NCI-H526 (cell line): ENCODE results near the gene PUM2.

Experiments used
- DNase-seq, 2 experiments: peaks; one replicate each; lab custom pipeline; 2025; lab: John Stamatoyannopoulos, UW

The PUM2 gene

DNA sequence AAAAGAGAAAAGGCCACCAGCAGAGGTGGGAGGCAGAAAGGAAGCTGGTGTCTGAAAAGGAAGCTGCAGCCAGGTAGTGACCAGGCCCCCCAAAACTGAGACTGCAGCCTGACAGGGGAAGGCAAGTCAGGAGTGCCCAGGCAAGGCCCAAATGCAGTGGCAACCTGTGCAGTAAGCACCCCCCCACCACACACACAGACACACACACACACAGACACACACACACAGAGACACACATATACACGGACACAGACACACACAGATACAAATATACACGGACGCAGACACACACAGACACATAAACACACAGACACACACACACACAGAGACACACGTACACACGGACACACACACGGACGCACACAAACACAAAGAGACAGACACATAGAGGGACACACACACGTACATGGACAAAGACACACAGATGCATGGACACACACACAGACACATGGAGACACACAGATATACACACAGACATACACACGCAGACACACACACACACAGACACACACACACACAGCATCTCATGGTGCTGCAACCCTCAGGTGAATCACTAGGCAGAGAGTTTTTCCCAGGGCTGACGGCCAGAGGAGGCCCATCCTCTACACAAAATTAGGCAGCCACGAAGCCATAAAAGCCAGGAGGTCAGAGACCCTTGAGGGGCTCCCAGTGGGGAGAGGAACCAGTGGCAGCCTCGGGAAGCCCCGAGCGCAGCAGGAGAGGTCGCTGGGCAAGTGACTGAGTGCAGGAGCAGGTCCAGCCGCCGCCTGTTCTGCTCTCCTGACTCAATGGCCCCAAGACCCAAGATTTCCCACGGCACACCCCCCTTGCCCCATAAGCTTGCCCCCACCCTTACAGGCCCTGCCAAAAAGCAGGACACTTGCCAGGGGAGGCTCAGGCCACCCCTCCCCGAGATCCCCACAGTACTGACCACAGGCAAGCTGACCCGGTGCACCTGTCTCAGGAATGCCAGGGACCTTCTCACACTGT is 132.0 kb downstream of the PUM2 start:
- DNase-seq = no peak

DNA sequence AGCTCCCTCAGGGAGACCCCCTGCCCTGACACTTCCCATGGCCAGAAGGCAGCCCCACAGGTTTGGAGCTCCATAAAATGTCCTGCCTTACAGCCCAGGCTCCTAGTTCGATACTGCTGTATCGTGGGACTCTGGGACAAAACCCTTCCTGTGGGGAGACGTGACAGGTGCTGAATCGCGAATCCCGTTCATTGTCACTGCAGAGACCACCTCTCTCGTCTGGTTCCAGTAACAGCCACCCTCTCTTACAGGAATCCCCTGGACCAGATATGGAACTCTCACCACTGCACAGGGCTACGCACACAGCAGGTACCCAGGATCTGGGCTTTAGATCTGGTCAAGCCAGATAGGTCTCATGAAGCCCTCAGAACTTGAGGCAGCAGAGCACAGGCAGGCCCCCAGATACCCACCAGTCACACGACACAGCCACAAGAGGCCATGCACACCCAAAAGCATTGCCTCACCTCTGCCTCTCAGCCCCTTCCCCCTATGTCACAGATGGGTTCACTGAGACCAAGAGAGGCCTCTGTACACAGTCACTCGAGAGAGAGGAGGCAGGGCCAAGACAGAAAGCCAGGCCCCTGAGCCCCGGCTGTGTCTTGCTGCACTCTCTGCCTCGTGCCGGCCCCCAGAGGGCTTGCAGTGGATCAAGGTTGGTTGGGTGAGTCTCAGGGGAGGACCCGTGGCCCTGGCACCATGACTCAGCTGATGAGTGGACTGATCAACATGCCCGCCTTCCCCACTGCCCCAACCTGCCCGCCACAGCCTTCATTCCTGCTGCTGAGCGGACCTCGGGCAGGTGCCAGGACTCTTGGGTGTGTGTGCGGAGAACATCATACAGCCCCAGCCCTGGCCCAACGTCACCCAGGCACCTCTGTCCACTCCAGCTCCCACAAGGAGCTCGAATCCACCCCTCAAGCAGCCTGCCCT is 133.3 kb downstream of the PUM2 start:
- no peak for DNase-seq

GRCh38 chr2:20216130-20217025 is 134.3 kb downstream of the PUM2 start:
- no peak for DNase-seq

DNA sequence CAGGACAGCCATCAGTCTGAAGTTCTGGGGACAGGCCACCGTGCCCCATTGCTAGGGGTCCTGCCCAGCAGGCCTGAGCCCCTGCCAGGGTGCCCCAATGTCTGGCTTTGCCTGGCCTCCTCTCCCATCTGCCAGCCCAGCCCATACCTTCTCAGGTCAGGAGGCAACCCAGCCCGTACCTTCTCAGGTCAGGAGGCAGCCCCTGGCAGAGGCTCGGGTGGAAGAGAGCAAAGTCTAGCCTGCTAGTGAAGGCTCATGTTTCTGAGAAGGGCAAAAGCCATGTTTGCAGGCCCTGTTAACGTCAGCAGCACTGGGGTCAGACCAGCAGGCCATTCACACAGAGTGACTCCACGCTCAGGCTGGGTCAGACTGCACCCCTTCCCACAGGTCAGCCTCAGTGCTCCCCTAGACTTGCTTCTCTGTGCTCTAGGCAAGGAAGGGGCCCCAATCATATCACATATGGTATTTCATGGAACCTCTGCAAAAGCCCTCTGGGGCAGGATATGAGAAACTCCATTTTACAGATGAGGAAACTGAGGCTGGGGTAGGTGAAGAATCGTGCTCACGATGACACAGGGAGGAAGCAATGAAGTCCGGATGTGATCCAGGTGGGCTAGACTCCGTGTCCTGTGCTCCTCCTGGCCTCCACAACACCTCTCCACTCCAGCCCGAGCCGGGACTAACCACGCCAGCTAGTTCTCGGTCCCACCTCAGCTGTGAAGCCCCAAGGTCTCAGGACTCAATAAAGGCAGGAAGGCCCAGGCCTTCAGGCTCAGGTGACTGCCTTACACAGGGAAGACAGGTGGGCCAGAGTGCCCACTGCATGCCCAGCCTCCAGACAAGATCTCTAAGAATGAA is 135.2 kb downstream of the PUM2 start:
- DNase-seq = no peak

DNA sequence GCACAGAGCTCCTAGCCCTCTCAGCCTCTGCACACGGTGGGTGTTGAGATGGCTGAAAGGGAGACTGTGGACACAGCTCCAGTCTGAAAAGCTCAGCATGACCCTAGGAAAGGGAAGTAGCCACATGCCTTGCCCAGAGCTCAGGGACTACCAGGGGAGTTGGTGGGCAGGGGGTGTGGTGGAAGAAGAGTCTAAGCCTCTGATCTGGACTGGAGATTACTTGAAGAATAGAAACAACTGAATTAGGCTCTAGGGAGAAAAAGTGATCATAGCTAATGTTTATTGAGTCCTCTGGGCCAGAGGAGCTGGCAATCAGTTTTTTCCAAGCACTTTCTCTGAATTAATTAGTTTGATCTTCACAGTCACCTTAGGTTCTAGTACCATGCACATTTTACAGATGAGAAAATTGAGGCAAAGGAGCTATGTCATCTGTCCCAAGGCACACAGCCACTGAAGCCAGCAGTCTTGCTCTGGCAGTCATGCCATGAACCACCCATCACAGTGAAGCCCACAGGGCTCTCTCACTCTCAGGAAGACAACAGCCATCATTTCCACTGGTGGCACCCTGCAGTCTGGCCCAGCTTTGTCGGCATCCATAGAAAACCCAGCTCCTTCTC is 136.0 kb downstream of the PUM2 start:
- no peak for DNase-seq

- peak in 1 of 2 experiments; percentile 16 for DNase-seq
Observed at GRCh38 chr2:20213651-20214565, 136.7 kb downstream of the PUM2 start.

DNA sequence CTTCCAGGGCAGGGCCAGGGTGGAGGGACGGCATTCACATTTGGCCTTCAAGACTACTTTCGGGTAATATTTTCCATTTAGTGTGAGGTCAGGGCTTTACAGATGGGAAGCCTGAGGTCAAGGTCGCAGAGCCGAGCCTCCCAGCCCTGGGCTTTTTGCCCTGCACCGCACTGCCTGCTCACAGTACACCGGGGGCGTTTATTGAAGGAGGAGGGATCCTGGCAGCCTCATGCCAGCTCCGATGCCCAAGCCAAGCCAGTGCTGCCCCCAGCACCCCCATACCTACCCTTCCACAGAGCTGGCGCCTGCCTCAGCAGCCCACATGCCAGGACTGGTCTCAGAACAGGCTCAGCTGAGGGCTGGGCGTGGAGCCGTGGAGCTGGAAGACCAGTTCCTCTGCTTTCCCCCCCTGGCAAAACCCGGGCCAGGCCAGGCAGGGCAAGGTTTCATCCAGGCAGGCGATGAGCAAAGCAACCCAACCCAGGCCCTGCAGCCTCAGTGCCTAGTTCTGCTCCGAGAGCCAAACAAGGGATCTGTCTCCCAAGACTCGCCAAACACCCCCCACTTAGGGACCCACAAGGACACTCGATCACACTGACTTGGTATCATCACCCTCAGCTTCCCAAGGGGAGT is 137.7 kb downstream of the PUM2 start:
- DNase-seq = peak; percentile 13 to 63

GRCh38 chr2:20212459-20212870 is 138.2 kb downstream of the PUM2 start:
- DNase-seq = peak; percentile 12 to 80

GRCh38 chr2:20211860-20212458 is 138.7 kb downstream of the PUM2 start:
- DNase-seq = no peak

DNA sequence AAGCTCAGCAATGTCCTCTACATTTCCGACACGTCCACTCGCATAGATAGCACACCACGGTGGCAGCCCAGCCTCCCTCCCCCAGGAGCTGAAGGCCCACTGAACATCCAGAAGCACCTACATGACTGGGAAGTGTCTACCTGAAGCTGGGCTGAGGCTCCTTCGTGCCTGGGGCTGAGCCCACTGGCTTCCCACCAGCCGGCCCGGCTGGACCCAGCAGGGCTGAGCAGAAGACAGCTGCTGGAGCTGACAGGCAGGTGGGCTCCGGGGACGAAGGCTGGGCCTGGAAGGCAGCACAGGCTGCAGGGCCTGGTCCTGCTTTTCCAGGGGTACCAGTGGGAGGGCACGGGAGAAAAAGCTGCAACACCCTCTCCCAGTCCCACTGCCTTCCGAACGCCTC is 139.2 kb downstream of the PUM2 start:
- DNase-seq = no peak

DNA sequence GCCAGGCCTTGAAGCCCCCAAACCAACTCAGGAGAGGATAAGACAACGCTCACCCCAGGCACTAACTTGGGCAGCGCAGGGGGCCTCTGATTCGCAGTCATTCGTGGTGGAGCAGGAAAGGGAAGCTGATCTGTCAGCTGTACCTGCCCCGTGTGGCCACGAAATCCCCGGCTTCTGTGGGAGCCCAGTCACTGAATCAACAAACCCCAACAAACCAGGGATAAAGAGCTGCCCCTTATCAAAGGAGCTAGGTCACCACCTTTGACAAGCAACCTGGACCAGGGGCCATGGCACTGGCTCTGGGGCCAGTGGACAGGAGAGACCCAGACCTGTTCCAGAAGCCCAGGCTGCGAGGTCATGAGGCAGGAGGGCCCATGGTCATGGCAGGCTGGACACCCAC is 140.2 kb downstream of the PUM2 start:
- DNase-seq = no peak

DNA sequence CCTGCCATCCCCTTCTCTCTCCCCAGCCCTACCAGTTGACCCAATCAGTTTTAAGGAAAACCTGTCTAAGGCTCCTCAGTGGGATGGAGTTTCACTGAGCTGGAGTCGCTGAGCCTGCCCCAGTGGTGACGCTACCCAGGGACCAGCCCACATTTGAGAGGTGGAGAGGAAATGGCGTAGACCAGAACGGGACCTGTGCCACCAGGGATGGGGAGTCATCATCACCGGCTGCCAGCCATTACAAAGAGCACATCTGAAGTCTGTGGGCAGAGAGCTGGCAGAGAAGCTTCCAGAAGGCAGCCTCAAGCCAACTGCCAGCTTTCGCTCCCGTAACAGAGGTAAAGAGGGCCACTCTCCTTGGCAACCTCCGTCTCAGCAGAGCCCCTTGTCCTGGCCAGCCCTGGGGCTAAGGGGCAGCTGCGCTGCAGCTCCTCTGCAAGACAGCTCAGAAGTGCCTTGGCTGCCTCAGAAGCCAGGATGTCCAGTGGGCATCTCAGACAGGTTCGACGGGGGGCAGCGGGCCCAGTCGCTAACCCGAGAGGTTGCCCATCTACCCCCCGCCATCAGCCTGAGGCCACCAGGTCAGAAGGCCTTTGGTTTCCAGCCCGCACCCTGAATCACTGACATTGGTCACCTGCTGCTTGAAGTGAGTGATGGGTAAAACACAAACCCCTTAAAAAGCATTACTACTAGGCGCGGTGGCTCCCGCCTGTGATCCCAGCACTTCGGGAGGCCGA is 141.1 kb downstream of the PUM2 start:
- DNase-seq = no peak

DNA sequence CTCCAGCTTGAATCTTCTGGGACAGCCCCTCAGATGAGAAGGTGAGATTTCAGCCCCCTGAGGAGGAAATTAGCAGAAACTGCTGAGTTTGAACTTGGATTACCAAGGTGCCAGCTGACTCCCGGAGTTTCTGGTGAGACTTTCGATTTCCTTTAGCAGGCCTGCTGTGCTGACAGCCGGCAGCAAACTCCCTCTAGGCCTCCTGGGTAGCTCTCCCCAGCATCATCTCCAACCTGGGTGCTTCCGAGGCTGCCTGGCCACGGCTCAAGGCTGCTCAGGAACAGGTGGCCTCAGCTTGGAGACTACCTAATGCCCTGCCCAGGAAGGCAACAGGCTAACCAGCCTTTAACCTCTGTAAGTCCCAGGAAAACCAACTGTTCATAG is 142.2 kb downstream of the PUM2 start:
- DNase-seq = peak in 1 of 2 experiments; percentile 47

DNA sequence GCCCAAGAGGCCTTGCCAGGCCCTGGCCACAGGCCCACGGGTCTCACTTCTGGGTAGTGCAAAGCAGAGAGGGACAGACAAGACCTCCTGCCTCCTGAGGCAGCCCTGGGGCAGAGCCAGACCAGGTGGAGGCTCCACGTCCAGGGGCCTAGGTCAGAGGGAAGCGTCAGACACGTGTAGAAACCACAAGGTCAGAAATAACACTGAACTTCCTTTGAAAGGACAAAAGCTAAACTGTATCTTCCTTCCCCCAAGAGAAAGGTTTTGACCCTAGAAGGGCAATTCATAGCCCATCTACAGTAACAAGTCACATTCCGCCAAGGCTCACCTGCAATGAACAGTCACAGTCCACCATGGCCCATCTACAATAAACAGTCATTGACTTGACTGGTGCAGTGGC is 143.6 kb downstream of the PUM2 start:
- DNase-seq = no peak

- no peak for DNase-seq
Observed at GRCh38 chr2:20205915-20206524, 144.6 kb downstream of the PUM2 start.

GRCh38 chr2:20205069-20205468 is 145.6 kb downstream of the PUM2 start:
- DNase-seq = no peak
